IPS DF 6.9 (cell line): ENCODE measurements around the gene CSNK2A1.

Source experiments
- DNase-seq: peaks from one replicate; pipeline ENCODE4 v3.0.0-alpha.2; 2013; ENCODE audit warnings: low read depth, low spot score
- H3K27ac ChIP-seq: one replicate; pipeline ENCODE4 v1.5.1; 2013; ENCODE audit warnings: low read length, control low read depth
- H3K27me3 ChIP-seq: 2 replicates; pipeline ENCODE4 v1.6.1; 2013; ENCODE audit warnings: mild to moderate bottlenecking, low read length; ENCODE audit not compliant: control insufficient read depth, insufficient read depth
- H3K36me3 ChIP-seq: 2 replicates; pipeline ENCODE4 v1.6.1; 2013; ENCODE audit warnings: low read length; ENCODE audit not compliant: control insufficient read depth, insufficient read depth
- H3K4me1 ChIP-seq: 2 replicates; pipeline ENCODE4 v1.6.1; 2013; ENCODE audit warnings: low read length; ENCODE audit not compliant: control insufficient read depth, insufficient read depth
- H3K4me3 ChIP-seq: 2 replicates; pipeline ENCODE4 v1.5.1; 2013; ENCODE audit warnings: mild to moderate bottlenecking, low read length
- H3K9me3 ChIP-seq: 2 replicates; pipeline ENCODE4 v1.6.1; 2013; ENCODE audit warnings: low read length, inconsistent platforms; ENCODE audit not compliant: control insufficient read depth, insufficient read depth
- WGBS: extraction: QIAGEN DNeasy Blood & Tissue Kit; methylation state at CpG from one replicate; pipeline ENCODE4 v1.1.7; 2013; ENCODE audit warnings: mixed read lengths, missing lambda C conversion rate; ENCODE audit not compliant: insufficient read length, insufficient coverage; 5-methylcytosine and 5-hydroxymethylcytosine counted together

The CSNK2A1 gene

DNA sequence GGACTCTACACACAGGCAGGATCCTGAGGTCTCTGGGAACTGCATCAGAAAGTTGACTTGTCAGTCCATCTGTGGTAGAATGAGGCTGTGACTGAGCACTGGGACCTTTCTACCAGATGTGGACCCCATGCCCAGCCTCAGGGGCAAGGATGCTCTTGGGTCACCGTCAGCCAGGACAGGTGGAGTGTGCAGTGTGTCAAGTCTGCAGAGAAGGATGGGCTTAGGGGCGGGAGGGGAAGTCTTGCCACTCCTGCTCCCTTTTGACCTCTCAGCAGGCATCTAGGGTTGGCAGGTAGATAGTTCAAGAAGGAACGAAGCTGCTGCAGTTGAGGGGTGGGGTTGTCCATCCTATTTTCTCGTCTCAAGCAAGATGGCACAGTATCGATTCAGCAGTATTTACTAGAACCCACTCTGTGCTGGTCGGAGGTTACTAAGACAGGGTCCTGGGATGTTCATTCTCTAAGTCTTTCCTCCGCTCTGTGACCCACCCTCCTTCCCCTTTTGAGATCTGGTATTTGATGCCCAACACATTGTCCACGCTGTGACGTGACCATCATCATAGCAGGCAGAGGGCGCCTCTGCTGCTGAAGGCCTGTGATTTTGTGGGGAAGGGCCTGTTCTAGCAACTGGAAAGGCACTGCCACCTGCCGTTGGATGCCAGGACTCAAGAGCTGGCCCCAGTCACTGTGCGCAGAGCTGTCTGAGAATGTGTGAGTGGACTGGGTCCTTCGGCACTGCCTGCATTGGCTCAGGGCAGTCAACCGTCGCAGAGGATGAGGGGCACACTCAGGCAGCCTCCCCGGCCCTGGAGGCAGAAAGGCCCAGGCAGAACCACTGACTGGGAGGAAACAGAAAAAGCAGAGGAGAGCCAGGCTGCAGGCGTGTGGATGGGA lies 112.3 kb downstream of the CSNK2A1 start:
- DNase-seq, result no peak
- H3K9me3 ChIP-seq, result no peaks in the 10 kb centered on the region
- no peaks in the 10 kb centered on the region for H3K27me3 ChIP-seq
- peaks cover 4% of the 10 kb centered on the region; the same call in 1 of the 2 replicates for H3K4me1 ChIP-seq
- H3K27ac ChIP-seq, result no peak overlapping the region
- no peak overlapping the region for H3K4me3 ChIP-seq
- peaks cover 17% of the 10 kb centered on the region for H3K36me3 ChIP-seq
- no CpG with 5 or more reads among the region's 17 CpGs for WGBS

DNA sequence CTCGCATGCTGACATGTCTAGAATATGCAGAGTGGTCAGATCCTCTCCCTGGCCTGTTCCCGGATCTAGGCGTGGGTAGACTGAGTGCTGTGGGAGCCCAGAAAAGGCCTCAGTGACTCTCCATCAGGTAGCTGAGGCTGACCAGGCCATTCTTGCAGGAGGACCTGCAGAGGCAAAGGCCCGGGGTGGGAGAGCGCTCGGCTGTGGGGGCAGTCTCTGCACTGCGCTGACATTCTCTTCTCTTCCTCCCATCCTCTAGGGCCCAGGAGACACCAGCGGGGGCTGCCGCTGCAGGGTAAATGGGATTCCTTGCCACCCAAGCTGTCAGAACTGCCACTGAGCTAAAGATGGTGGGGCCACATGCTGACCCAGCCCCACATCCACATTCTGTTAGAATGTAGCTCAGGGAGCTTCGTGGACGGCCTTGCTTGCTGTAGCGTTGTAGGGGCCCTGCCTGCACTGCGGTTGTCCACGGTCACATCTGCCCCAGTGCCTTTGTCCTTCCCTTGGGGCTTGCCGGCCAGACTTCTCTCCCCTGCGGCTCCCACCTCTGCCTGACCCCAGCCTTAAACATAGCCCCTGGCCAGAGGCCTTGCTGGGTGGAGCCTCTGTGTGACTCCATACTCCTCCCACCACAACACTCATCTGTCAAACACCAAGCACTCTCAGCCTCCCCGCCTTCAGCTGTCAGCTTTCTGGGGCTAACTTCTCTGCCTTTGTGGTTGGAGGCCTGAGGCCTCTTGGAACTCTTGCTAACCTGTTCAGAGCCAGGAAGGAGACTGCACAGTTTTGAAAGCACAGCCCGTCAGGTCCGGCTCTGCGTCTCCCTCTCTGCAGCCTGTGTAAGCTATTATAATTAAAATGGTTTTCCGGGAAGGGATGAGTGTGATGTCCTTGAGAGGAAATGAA lies 113.2 kb downstream of the CSNK2A1 start:
- WGBS, result no CpG with 5 or more reads among the region's 21 CpGs
- no peak for DNase-seq
- H3K36me3 ChIP-seq, result peaks cover 17% of the 10 kb centered on the region
- H3K27ac ChIP-seq, result no peak overlapping the region
- H3K9me3 ChIP-seq, result no peaks in the 10 kb centered on the region
- H3K4me1 ChIP-seq, result peaks cover 4% of the 10 kb centered on the region; the same call in 1 of the 2 replicates
- H3K4me3 ChIP-seq, result no peak overlapping the region
- H3K27me3 ChIP-seq, result no peaks in the 10 kb centered on the region

DNA sequence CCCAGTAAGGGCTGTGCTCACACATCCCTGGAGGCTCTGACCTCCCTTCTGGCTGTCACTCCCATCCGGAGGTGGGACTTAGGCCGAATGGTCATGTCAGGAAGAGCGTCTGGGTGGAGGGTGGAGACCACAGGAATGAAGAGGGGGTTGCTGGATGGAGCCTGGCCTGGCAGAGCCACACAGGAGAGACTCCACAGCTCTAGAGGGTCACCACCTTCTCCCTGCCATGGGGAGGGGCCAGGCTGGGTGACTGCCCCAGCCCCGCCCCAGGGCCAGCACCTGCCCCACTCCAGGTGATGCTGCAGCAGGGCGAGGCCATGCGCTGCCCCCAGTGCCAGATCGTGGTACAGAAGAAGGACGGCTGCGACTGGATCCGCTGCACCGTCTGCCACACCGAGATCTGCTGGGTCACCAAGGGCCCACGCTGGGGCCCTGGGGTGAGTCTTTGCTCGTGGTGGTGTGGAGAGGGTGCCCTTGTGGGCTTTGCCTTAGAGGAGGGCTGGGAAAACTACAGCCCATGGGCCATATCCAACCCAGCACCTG lies 114.9 kb downstream of the CSNK2A1 start:
- H3K27ac ChIP-seq, result no peak overlapping the region
- peaks cover 17% of the 10 kb centered on the region for H3K36me3 ChIP-seq
- H3K9me3 ChIP-seq, result no peaks in the 10 kb centered on the region
- H3K27me3 ChIP-seq, result no peaks in the 10 kb centered on the region
- WGBS, result no CpG with 5 or more reads among the region's 14 CpGs
- H3K4me1 ChIP-seq, result 0 out of 2 replicates have a peak, but pooled peaks cover under 1% of the 10 kb centered on the region
- DNase-seq, result no peak
- no peak overlapping the region for H3K4me3 ChIP-seq

DNA sequence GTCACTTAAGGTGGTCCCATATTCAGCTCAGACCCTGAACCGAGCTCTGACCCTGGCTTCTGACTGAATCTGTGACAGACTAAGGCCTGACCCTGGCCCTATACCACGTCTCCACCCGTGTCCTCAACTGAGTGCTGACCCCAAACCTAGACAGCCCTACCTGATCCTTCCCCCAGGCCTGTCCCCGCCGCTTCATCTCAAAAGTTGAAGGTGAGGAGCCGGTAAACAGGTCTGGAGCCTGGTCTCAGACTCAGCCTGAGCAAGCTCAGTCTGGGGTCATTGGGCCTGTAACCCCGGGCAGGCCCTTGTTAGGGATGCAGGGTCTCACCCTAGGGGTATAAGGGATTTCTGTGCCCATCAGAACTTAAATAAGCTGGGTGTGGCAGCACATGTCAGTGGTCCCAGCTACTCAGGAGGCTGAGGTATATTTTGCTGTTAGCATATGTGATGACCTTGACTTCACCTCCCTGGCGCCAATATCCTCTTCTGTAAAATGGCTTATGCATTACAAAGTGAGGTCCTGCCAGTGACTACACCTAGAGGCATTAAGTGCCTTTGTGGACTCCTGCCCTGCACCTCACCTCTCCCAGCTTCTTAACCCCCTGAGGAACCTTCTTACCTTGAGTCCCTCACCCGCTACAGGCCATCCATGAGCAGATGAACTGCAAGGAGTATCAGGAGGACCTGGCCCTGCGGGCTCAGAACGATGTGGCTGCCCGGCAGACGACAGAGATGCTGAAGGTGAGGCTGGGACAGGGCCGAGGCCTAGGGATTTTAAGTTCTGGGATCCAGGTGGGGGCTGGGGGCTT lies 115.5 kb downstream of the CSNK2A1 start:
- Histone ChIP-seq H3K4me1 (no peaks in the 10 kb centered on the region), H3K9me3 (no peaks in the 10 kb centered on the region), H3K27me3 (no peaks in the 10 kb centered on the region), H3K36me3 (peaks cover 17% of the 10 kb centered on the region), H3K4me3 (no peak overlapping the region), H3K27ac (no peak overlapping the region)
- no peak for DNase-seq
- WGBS, result no CpG with 5 or more reads among the region's 14 CpGs

DNA sequence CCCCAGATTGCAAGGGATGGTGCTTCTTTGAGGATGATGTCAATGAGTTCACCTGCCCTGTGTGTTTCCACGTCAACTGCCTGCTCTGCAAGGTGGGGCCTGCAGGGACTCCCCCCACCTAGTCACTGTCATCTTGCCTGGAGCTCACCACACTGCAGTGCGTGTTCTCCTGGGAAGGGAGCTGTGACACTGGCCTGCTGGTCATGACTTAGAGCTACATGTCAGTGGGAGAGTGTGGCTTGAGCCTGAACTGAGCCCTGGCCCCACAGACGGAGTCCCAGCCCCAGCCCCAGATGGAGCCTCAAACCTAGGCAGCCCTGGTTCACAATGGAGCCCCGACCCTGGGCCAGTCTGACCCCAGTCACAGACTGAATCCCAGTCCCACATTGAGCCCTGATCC lies 116.2 kb downstream of the CSNK2A1 start:
- no peaks in the 10 kb centered on the region for H3K9me3 ChIP-seq
- H3K4me3 ChIP-seq, result no peak overlapping the region
- DNase-seq, result no peak
- no peaks in the 10 kb centered on the region for H3K4me1 ChIP-seq
- H3K27me3 ChIP-seq, result no peaks in the 10 kb centered on the region
- no peak overlapping the region for H3K27ac ChIP-seq
- peaks cover 17% of the 10 kb centered on the region for H3K36me3 ChIP-seq
- no CpG with 5 or more reads among the region's 4 CpGs for WGBS

DNA sequence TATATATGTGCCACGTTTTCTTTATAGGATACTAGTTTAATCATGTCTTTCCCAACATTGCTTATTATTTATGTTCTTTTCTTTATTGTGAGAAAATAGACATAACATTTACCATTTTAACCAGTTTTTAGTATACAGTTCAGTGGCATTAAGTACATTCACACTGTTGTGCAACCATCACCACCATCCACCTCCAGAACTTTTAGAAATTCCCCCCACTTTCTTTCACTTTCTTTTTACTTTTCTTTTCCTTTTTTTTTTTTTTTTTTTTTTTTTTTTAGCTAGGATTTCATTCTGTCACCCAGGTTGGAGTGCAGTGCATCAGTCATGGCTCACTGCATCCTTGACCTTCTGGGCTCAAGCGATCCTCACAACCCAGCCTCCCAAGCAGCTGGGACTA lies 117.0 kb downstream of the CSNK2A1 start:
- no peak for DNase-seq

More for the DNA sequence above, 117.0 kb downstream of the CSNK2A1 start:
- Histone ChIP-seq H3K36me3 (peaks cover 19% of the 10 kb centered on the region), H3K4me3 (no peak overlapping the region), H3K4me1 (no peaks in the 10 kb centered on the region), H3K27ac (no peak overlapping the region), H3K27me3 (no peaks in the 10 kb centered on the region), H3K9me3 (no peaks in the 10 kb centered on the region)
- WGBS, result no CpG with 5 or more reads among the region's 2 CpGs
